Endothelial cell of umbilical vein (primary cell): ENCODE measurements around the gene KIF6. TPM values are rescaled to one million over a fixed set of nuclear protein-coding genes. Genes with fewer than 3 reads are reported as not detected.

Experiments used
- BruUV-seq: library from RNA; stranded (reverse); fragments of 400-500 nt; replicated peaks from 2 replicates; lab custom pipeline; 2021; lab: Mats Ljungman, UMichigan
- CTCF ChIA-PET: fragments of 300-600, 350-600 bp; sonication (Branson Sonifier 250); formaldehyde crosslinking; loops from one replicate; lab custom pipeline; 2021; ENCODE audit warnings: antibody characterized with exemption, inconsistent platforms; lab: Charles Lee
- POLR2A ChIA-PET: fragments of 300-600, 350-600 bp; sonication (Branson Sonifier 250); formaldehyde crosslinking; loops from one replicate; lab custom pipeline; 2021; ENCODE audit warnings: antibody characterized with exemption, inconsistent platforms; lab: Charles Lee
- DNase-seq: peaks from one replicate; pipeline ENCODE4 v3.0.0-alpha.2; 2011; ENCODE audit warnings: low read depth, low spot score
- FAIRE-seq: peaks from 2 replicates; lab custom pipeline; 2011; peaks lifted over from hg19 to GRCh38; lab: Jason Lieb, UNC
- H2AFZ ChIP-seq: 2 replicates; pipeline ENCODE4 v1.6.0; 2012; ENCODE audit warnings: low read depth, low read length, control low read depth, inconsistent platforms
- H3K27ac ChIP-seq: 2 replicates; pipeline ENCODE4 v1.5.1; 2011; ENCODE audit warnings: low read depth, mild to moderate bottlenecking, control low read depth, low read length, moderate library complexity; ENCODE audit not compliant: insufficient read depth
- H3K27me3 ChIP-seq, 2 experiments: 2 replicates each; pipeline versions ENCODE4 v1.6.0 to v1.6.1; 2011; ENCODE audit warnings: low read length in 2 of 2, mixed read lengths in 1 of 2; ENCODE audit not compliant: control insufficient read depth in 2 of 2, insufficient read depth in 2 of 2
- H3K36me3 ChIP-seq, 2 experiments: 2 replicates in 1 of 2; 3 replicates in 1 of 2; pipeline ENCODE4 v1.5.1; 2011; ENCODE audit warnings: low read length in 2 of 2, mild to moderate bottlenecking in 1 of 2, moderate library complexity in 1 of 2; ENCODE audit not compliant: control insufficient read depth in 2 of 2, insufficient read depth in 2 of 2; ENCODE audit errors: extremely low read depth in 1 of 2
- H3K4me1 ChIP-seq: 3 replicates; pipeline ENCODE4 v1.5.1; 2011; ENCODE audit warnings: mild to moderate bottlenecking, low read length; ENCODE audit not compliant: control insufficient read depth, insufficient read depth; ENCODE audit errors: extremely low read depth
- H3K4me2 ChIP-seq: 2 replicates; pipeline ENCODE4 v1.6.1; 2011; ENCODE audit warnings: low read length, control low read depth, mixed read lengths; ENCODE audit not compliant: insufficient read depth
- H3K4me3 ChIP-seq, 3 experiments: fragments of 200-600 bp in 1 of 3; sonication (generic), shearing (Covaris generic) in 1 of 3; replicated peaks in 1 of 3; 2 replicates each; pipeline ENCODE4 v1.5.1; 2011 to 2016; ENCODE audit warnings: control low read depth in 3 of 3, low read length in 3 of 3, mild to moderate bottlenecking in 2 of 3, inconsistent platforms in 1 of 3, low read depth in 1 of 3, moderate library complexity in 1 of 3; ENCODE audit not compliant: insufficient read depth in 1 of 3
- H3K79me2 ChIP-seq: 2 replicates; pipeline ENCODE4 v1.6.0; 2012; ENCODE audit warnings: low read length, inconsistent platforms; ENCODE audit not compliant: control insufficient read depth, insufficient read depth
- H3K9ac ChIP-seq: replicated peaks from 2 replicates; pipeline ENCODE3; 2011; ENCODE audit warnings: low read length, control low read depth; ENCODE audit not compliant: insufficient read depth; ENCODE audit errors: extremely low read depth
- H3K9me1 ChIP-seq: replicated peaks from 3 replicates; pipeline ENCODE4 v1.6.0; 2011; ENCODE audit warnings: mild to moderate bottlenecking, low read length; ENCODE audit not compliant: control insufficient read depth, insufficient read depth; ENCODE audit errors: extremely low read depth
- H3K9me3 ChIP-seq: replicated peaks from 2 replicates; pipeline ENCODE4 v1.5.1; 2012; ENCODE audit warnings: low read length, inconsistent platforms; ENCODE audit not compliant: control insufficient read depth, insufficient read depth
- H4K20me1 ChIP-seq: replicated peaks from 2 replicates; pipeline ENCODE3; 2011; ENCODE audit warnings: mild to moderate bottlenecking, low read length; ENCODE audit not compliant: control insufficient read depth, insufficient read depth; ENCODE audit errors: extremely low read depth
- EZH2 ChIP-seq: IDR thresholded peaks from 2 replicates; pipeline ENCODE4 v1.6.1; 2012; ENCODE audit warnings: borderline replicate concordance, low read depth, mild to moderate bottlenecking, moderate library complexity, low read length, inconsistent platforms; ENCODE audit not compliant: severe bottlenecking
- FOS ChIP-seq: IDR thresholded peaks from 2 replicates; pipeline ENCODE4 v1.6.1; 2011; ENCODE audit warnings: mild to moderate bottlenecking, low read length, moderate library complexity, borderline replicate concordance; ENCODE audit not compliant: insufficient read depth
- GATA2 ChIP-seq: IDR thresholded peaks from 2 replicates; pipeline ENCODE4 v1.7.0; 2011; ENCODE audit warnings: low read depth, mild to moderate bottlenecking, moderate library complexity, mixed read lengths, low read length; ENCODE audit not compliant: insufficient read length, insufficient read depth
- JUN ChIP-seq: IDR thresholded peaks from 2 replicates; pipeline ENCODE4 v1.6.1; 2011; ENCODE audit warnings: borderline replicate concordance, low read depth; ENCODE audit not compliant: insufficient read length, insufficient read depth
- MYC ChIP-seq: IDR thresholded peaks from one replicate; pipeline ENCODE4 v1.6.1; 2011; ENCODE audit warnings: mild to moderate bottlenecking, low read depth, low read length
- POLR2A ChIP-seq: IDR thresholded peaks from 2 replicates; pipeline ENCODE4 v1.6.1; 2012; ENCODE audit warnings: low read depth, mild to moderate bottlenecking, control low read depth, low read length
- POLR2AphosphoS5 ChIP-seq: IDR thresholded peaks from 2 replicates; pipeline ENCODE4 v1.6.1; 2012; ENCODE audit warnings: low read depth, mild to moderate bottlenecking, control low read depth, low read length, moderate library complexity; ENCODE audit not compliant: insufficient read depth
- dilution Hi-C: fragments of 300-500 bp; cut with MboI; formaldehyde crosslinking; loops from one replicate; pipeline ENCODE4 v1.15.0; 2019; ENCODE audit warnings: low sequenced_read_pairs; ENCODE audit not compliant: extremely low pct_ligation_motif_present
- intact Hi-C: fragments of 100-400 bp; cut with micrococcal nuclease; formaldehyde crosslinking; loops from one replicate; pipeline ENCODE4 v1.10.0; 2022
- polyA plus RNA-seq, 4 experiments: library from polyadenylated mRNA; depleted of rRNA in 3 of 4; stranded (reverse) in 3 of 4; unstranded in 1 of 4; fragments of >200 nt; gene quantifications; 2 replicates each; pipeline versions ENCODE4 v1.2.1 to v1.2.3, GENCODE V29; 2011 to 2012; ENCODE audit warnings: missing spikeins in 1 of 4
- total RNA-seq: library from RNA; stranded (reverse); gene quantifications from 2 replicates; pipeline ENCODE4 v1.2.3, GENCODE V29; 2021
- TF ChIP-seq, protein P1 (sequence below): IDR thresholded peaks from 2 replicates; pipeline ENCODE4 v1.6.1; 2011; ENCODE audit not compliant: insufficient read depth, insufficient read length
- TF ChIP-seq, protein P2 (sequence below), 2 donors: IDR thresholded peaks; 1 replicate in 1 of 2; 2 replicates in 1 of 2; pipeline ENCODE4 v1.5.1; 2011; ENCODE audit warnings: low read length in 2 of 2, mild to moderate bottlenecking in 2 of 2, moderate library complexity in 2 of 2, control low read depth in 1 of 2, inconsistent platforms in 1 of 2, low read depth in 1 of 2; ENCODE audit not compliant: insufficient read depth in 1 of 2; ENCODE audit errors: extremely low read depth in 1 of 2

Gene KIF6
- total and polyA plus RNA-seq, 2 donors (not counting 3 experiments of a cell fraction or from before 2014, with no cell fraction given): not detected

DNA sequence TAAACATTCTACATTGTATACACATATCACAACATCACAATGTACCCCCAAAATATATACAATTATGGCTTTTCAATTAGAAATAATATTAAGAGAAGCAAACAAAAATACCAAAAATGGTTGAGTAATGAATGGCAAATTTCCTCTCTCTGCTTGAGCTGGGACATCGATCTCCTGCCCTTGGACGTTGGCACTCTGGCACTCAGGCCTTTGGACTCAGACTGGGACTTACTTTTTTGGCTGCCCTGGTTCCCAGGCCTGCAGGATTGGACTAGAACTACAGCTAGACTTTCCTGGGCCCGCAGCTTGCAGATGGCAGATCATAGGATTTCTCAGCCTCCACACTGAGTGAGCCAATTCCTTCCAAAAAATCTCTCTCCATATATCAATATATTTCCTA, 349.8 kb downstream of the KIF6 start:
- no peaks in the 10 kb centered on the region for H3K79me2 ChIP-seq
- no peaks in the 10 kb centered on the region for H4K20me1 ChIP-seq
- no peak overlapping the region for H2AFZ ChIP-seq
- H3K4me1 ChIP-seq: no peaks in the 10 kb centered on the region
- no peaks in the 10 kb centered on the region for H3K9me1 ChIP-seq
- no peaks in the 10 kb centered on the region for H3K9me3 ChIP-seq
- no peak for FAIRE-seq
- TF ChIP-seq EZH2 (no peak), MYC (no peak), POLR2AphosphoS5 (no peak), GATA2 (no peak), FOS (no peak), JUN (no peak), POLR2A (no peak)
- TF ChIP-seq, protein P1, sequence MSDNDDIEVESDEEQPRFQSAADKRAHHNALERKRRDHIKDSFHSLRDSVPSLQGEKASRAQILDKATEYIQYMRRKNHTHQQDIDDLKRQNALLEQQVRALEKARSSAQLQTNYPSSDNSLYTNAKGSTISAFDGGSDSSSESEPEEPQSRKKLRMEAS: no peak
- TF ChIP-seq, protein P2, sequence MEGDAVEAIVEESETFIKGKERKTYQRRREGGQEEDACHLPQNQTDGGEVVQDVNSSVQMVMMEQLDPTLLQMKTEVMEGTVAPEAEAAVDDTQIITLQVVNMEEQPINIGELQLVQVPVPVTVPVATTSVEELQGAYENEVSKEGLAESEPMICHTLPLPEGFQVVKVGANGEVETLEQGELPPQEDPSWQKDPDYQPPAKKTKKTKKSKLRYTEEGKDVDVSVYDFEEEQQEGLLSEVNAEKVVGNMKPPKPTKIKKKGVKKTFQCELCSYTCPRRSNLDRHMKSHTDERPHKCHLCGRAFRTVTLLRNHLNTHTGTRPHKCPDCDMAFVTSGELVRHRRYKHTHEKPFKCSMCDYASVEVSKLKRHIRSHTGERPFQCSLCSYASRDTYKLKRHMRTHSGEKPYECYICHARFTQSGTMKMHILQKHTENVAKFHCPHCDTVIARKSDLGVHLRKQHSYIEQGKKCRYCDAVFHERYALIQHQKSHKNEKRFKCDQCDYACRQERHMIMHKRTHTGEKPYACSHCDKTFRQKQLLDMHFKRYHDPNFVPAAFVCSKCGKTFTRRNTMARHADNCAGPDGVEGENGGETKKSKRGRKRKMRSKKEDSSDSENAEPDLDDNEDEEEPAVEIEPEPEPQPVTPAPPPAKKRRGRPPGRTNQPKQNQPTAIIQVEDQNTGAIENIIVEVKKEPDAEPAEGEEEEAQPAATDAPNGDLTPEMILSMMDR (IDR thresholded peaks at IDR 0.05; ENCODE audit: extremely low read depth in 1 of 2, insufficient read depth in 1 of 2, low read depth in 1 of 2, low read length in 2 of 2): no peak
- ChIA-PET POLR2A (no interaction called here), CTCF (interaction anchor here (2.0 to 2.5 kb wide), 2 partner anchors 11 to 518 kb away, joined by 6 to 12 read pairs; no protein-coding TSS in a partner anchor)
- no peak overlapping the region for H3K27ac ChIP-seq
- no peak for DNase-seq
- no peaks in the 10 kb centered on the region for H3K36me3 ChIP-seq
- dilution Hi-C loops (no loop called here), intact Hi-C loops (no loop called here)
- H3K4me3 ChIP-seq: no peak overlapping the region
- H3K9ac ChIP-seq: no peak overlapping the region
- H3K4me2 ChIP-seq: no peak overlapping the region
- no peaks in the 10 kb centered on the region for H3K27me3 ChIP-seq
- BruUV-seq: no TSS peak
